ENCODE data around the gene SLBP. TPM values are rescaled to one million over a fixed set of nuclear protein-coding genes. Genes with fewer than 3 reads are reported as not detected.

The SLBP gene
- total RNA-seq, 2 donors from 2014 or later = 30.1 to 56.9 TPM

DNA sequence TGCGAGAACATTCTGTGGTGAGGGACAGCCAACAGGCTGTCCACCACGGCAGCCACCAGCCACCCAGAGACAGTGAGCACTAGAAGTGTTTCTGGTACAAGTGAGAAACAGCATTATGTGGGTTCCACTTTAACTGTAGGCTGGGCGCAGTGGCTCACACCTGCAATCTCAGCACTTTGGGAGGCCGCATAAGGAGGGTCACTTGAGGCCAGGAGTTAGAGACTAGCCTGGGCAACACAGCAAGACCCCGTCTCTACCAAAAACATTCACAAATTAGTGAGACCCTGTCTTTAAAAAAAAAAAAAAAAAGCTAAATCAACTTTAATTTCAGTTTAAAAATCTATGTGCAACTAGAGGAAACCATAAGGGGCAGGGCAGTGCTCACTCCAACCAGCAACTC lies 48.6 kb downstream of the SLBP start:
- H3K9ac ChIP-seq (ENCODE audit: low read depth in 2 of 2, low read length in 2 of 2) = no peak overlapping the region
- H3K4me1 ChIP-seq = no peaks in the 10 kb centered on the region
- no peaks in the 10 kb centered on the region for H3K27me3 ChIP-seq
- no peak overlapping the region for H3K4me3 ChIP-seq
- H3K27ac ChIP-seq = no peak overlapping the region
- no peaks in the 10 kb centered on the region for H3K9me3 ChIP-seq
- intact Hi-C loops (cut with DNase I) = no loop called here
- no peak for TF ChIP-seq CTCF (IDR thresholded peaks at IDR 0.05)
- no peaks in the 10 kb centered on the region for H3K36me3 ChIP-seq
- no peak for DNase-seq

- intact Hi-C loops (cut with DNase I) = no loop called here
- no peak for DNase-seq
- no peaks in the 10 kb centered on the region for H3K4me1 ChIP-seq
- H3K9me3 ChIP-seq = no peaks in the 10 kb centered on the region
- no peaks in the 10 kb centered on the region for H3K27me3 ChIP-seq
- H3K4me3 ChIP-seq = no peak overlapping the region
- no peak for TF ChIP-seq CTCF (IDR thresholded peaks at IDR 0.05)
- H3K9ac ChIP-seq (ENCODE audit: low read depth in 2 of 2, low read length in 2 of 2) = no peak overlapping the region
- no peak overlapping the region for H3K27ac ChIP-seq
- no peaks in the 10 kb centered on the region for H3K36me3 ChIP-seq
Observed at GRCh38 chr4:1661695-1662094, 50.4 kb downstream of the SLBP start.

GRCh38 chr4:1660948-1661677 lies 51.0 kb downstream of the SLBP start:
- TF ChIP-seq CTCF (IDR thresholded peaks at IDR 0.05) = no peak
- DNase-seq = no peak
- intact Hi-C loops (cut with DNase I) = no loop called here
- Histone ChIP-seq H3K27ac (no peak overlapping the region), H3K4me3 (no peak overlapping the region), H3K36me3 (no peaks in the 10 kb centered on the region), H3K9ac (ENCODE audit: low read depth in 2 of 2, low read length in 2 of 2) (no peak overlapping the region), H3K9me3 (no peaks in the 10 kb centered on the region), H3K27me3 (no peaks in the 10 kb centered on the region), H3K4me1 (no peaks in the 10 kb centered on the region)

DNA sequence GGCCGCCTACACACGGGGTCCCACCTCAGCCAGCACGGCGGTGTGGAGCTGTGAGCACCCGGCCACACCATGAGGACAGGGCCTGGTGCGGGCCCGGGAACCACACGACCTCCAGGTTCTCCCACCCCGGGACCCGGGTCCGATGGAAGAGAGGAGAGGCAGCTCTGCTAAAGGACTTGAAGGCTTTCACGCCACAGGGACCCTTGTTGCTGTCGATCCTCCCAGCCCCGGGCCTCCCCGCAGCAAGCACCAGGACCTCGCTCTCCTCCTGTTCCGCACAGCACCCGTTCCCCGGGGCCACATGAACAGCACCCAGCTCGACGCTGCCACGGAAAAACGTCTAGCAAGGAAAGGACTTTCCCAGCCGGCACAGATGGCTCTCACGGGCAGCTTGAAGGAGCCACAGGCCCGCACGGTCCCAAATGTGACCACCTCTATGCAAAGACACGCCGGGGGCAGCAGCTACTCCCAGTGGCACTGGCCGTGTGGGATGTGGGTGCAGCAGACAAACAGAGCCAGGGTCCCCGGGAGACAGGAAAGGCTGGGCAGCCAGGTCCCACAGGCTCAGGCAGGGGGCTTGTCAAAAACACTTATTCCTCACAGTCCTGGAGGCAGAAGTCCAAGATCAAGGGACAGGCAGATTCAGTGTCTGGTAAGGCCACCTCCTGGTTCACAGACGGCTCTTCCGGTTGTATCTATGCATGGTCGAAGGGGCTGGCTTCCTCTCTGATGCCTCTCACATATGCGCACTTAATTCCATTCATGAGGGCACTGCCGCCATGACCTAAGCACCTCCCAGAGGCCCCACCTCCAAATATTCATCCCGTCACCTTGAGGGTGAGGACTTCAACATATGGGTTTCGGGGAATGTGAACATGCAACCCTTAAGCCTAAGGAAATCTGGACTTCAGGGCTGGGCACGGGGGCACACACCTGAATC lies 52.7 kb downstream of the SLBP start:
- no peaks in the 10 kb centered on the region for H3K27me3 ChIP-seq
- intact Hi-C loops (cut with DNase I) = no loop called here
- no peak overlapping the region for H3K27ac ChIP-seq
- no peak for DNase-seq
- no peaks in the 10 kb centered on the region for H3K9me3 ChIP-seq
- H3K9ac ChIP-seq (ENCODE audit: low read depth in 2 of 2, low read length in 2 of 2) = no peak overlapping the region
- no peaks in the 10 kb centered on the region for H3K36me3 ChIP-seq
- TF ChIP-seq CTCF (IDR thresholded peaks at IDR 0.05) = no peak
- no peaks in the 10 kb centered on the region for H3K4me1 ChIP-seq
- no peak overlapping the region for H3K4me3 ChIP-seq

DNA sequence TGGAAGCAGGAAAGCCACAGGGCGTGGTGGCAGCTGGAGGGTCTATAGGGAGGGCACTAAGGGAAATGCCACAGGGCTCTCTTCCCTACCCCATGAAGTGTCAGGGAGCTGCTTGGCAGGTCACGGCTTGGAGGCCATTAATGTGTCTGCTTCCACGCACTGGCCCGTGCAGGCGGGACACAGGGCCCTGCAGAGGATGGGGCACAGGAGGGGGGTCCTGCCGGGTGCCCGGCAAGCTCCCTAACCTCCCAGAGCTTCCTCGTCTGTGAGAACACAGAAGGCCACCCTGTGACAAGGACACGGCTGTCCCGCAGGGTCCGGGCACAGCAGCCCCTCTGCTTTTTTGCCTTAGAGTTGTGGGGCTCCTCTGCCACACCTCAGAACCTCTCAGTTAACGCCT lies 53.5 kb downstream of the SLBP start:
- Histone ChIP-seq H3K27ac (no peak overlapping the region), H3K9ac (ENCODE audit: low read depth in 2 of 2, low read length in 2 of 2) (no peak overlapping the region), H3K27me3 (no peaks in the 10 kb centered on the region), H3K4me3 (no peak overlapping the region), H3K4me1 (no peaks in the 10 kb centered on the region), H3K36me3 (no peaks in the 10 kb centered on the region), H3K9me3 (no peaks in the 10 kb centered on the region)
- TF ChIP-seq CTCF (IDR thresholded peaks at IDR 0.05) = no peak
- intact Hi-C loops (cut with DNase I) = no loop called here
- no peak for DNase-seq

Measured in colonic mucosa (tissue), 4 donors.